ENCODE data around the gene PRKAB2.
"Not testable (repeated sequence)": the region's sequence is repeated elsewhere in the genome, so short reads cannot be mapped to it uniquely, and the experiment has no call there.

Gene PRKAB2

GRCh38 chr1:147172168-147173016 lies at the start of gene PRKAB2:
TSS of gene PRKAB2 (minus strand) at chr1:147172470. CDS start at chr1:147172144, 326 bp downstream.
- peak; percentile 95 for DNase-seq

- DNase-seq: no peak
These were observed 46.3 kb upstream of the PRKAB2 start for GRCh38 chr1:147218606-147219005.

GRCh38 chr1:147217141-147217540 lies 44.9 kb upstream of the PRKAB2 start:
- DNase-seq: no peak

- DNase-seq: no peak
These were observed 43.9 kb upstream of the PRKAB2 start for GRCh38 chr1:147216124-147216523.

GRCh38 chr1:147215540-147215916 lies 43.3 kb upstream of the PRKAB2 start:
- DNase-seq: no peak

- DNase-seq: no peak
These were observed 42.7 kb upstream of the PRKAB2 start for GRCh38 chr1:147214842-147215539.

- DNase-seq: no peak
These were observed 42.1 kb upstream of the PRKAB2 start for GRCh38 chr1:147214325-147214724.

- no peak for DNase-seq
These were observed 41.0 kb upstream of the PRKAB2 start for GRCh38 chr1:147213271-147213670.

- no peak for DNase-seq
These were observed 39.3 kb upstream of the PRKAB2 start for GRCh38 chr1:147211577-147211976.

- no peak for DNase-seq
These were observed 38.7 kb upstream of the PRKAB2 start for GRCh38 chr1:147210987-147211386.

GRCh38 chr1:147209825-147210821 lies 37.9 kb upstream of the PRKAB2 start:
- DNase-seq: no peak

GRCh38 chr1:147208619-147209018 lies 36.3 kb upstream of the PRKAB2 start:
- no peak for DNase-seq

GRCh38 chr1:147207192-147207591 lies 34.9 kb upstream of the PRKAB2 start:
- no peak for DNase-seq

- no peak for DNase-seq
These were observed 31.8 kb upstream of the PRKAB2 start for GRCh38 chr1:147204080-147204479.

GRCh38 chr1:147202576-147202975 lies 30.3 kb upstream of the PRKAB2 start:
- DNase-seq: no peak

GRCh38 chr1:147201786-147202185 lies 29.5 kb upstream of the PRKAB2 start:
- no peak for DNase-seq

- DNase-seq: no peak
These were observed 29.0 kb upstream of the PRKAB2 start for GRCh38 chr1:147201276-147201675.

- DNase-seq: not testable (repeated sequence)
These were observed 25.1 kb upstream of the PRKAB2 start for GRCh38 chr1:147197324-147197723.

GRCh38 chr1:147189514-147189913 lies 17.2 kb upstream of the PRKAB2 start:
- DNase-seq: no peak

GRCh38 chr1:147185432-147185831 lies 13.2 kb upstream of the PRKAB2 start:
- DNase-seq: no peak

- DNase-seq: peak; percentile 51
These were observed 5.5 kb upstream of the PRKAB2 start for GRCh38 chr1:147177611-147178380.
